GM12892 (cell line): ENCODE measurements around the gene RBCK1.

Experiments
- POLR2A ChIP-seq: IDR thresholded peaks from 2 replicates; pipeline ENCODE4 v1.6.1; 2011; ENCODE audit warnings: low read depth, low read length, control low read depth
- TAF1 ChIP-seq: IDR thresholded peaks from 2 replicates; pipeline ENCODE4 v1.6.1; 2011; ENCODE audit warnings: low read depth, mild to moderate bottlenecking, control low read depth, low read length, borderline replicate concordance

GRCh38 chr20:376750-377149 is 31.3 kb upstream of the RBCK1 start:
- TF ChIP-seq TAF1 (no peak), POLR2A (no peak)
